WI38 (cell line): Measurements from ENCODE around the gene AMT.

Experiments
- H3K4me3 ChIP-seq: 2 replicates; pipeline ENCODE4 v1.5.1; 2011; ENCODE audit warnings: low read depth, mild to moderate bottlenecking, control low read depth, low read length
- CTCF ChIP-seq: IDR thresholded peaks from 2 replicates; pipeline ENCODE4 v1.5.1; 2012; ENCODE audit warnings: low read depth, mild to moderate bottlenecking, control low read depth, low read length

The AMT gene, protein sequence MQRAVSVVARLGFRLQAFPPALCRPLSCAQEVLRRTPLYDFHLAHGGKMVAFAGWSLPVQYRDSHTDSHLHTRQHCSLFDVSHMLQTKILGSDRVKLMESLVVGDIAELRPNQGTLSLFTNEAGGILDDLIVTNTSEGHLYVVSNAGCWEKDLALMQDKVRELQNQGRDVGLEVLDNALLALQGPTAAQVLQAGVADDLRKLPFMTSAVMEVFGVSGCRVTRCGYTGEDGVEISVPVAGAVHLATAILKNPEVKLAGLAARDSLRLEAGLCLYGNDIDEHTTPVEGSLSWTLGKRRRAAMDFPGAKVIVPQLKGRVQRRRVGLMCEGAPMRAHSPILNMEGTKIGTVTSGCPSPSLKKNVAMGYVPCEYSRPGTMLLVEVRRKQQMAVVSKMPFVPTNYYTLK

DNA sequence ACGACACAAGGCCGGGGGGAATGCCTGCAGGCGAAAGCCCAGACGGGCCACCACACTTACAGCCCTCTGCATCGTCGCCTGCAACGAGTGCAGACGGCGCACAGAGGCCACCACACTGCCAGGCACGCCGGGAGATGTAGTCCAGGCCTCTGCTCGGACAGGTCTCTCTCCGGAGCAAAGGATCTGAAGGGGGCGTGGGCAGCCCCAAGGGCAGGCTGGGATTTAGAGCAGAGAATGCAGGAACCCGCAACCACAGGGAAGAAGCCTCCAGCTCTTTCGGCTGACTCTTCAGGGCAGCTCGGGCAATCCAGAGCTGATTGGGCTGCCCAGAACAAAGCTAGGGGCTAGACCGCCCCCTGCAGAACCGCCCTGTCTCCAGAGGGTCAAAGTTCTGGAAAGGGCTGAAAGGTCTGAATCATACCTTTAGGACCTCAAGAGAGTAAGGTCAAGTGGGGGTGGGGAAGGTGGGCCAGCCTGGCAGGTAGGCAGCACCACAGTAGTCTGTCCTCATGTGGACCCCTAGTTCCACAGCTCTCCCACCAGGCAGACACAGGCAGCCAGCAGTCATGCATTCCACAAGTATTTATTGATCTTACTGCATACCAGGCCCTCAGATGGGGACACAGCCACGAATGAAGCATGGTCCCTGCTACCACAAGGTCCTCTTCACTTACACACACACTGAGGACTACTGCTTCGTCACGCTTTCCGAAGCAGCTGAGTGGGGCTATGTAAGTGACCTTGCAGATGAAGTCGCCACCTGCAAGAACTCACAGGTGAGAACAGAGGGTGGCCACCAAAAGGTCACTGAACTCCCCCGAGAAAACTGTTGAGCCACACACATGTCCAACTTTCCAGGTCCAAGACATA lies at the start of gene AMT:
AMT (minus strand) TSS at position 95 of the 870 bp plus-strand sequence; CDS start at position 72, 23 bp downstream.
- no peak for TF ChIP-seq CTCF

GRCh38 chr3:49470714-49471420 lies 48.6 kb upstream of the AMT start:
- no peak for TF ChIP-seq CTCF
- H3K4me3 ChIP-seq, result peak overlapping the region; percentile 87

More for the DNA sequence above, at the start of gene AMT:
- no peak within 1 kb of the TSS for H3K4me3 ChIP-seq

- no peak for TF ChIP-seq CTCF
- H3K4me3 ChIP-seq, result peak within 1 kb of the TSS; percentile 87
These were observed 47.9 kb upstream of the AMT start, which contains the start of gene DAG1 for GRCh38 chr3:49469936-49470713. Gene DAG1 (plus strand): TSS chr3:49470267. CDS start chr3:49510535, 40,268 bp downstream.

GRCh38 chr3:49469037-49469935 lies 47.0 kb upstream of the AMT start:
- no peak for TF ChIP-seq CTCF
- peak overlapping the region; percentile 58 for H3K4me3 ChIP-seq

GRCh38 chr3:49466085-49466484 lies 43.8 kb upstream of the AMT start:
- no peak for TF ChIP-seq CTCF
- H3K4me3 ChIP-seq, result no peak overlapping the region
